ENCODE measurements around the gene ARID1B.

DNA sequence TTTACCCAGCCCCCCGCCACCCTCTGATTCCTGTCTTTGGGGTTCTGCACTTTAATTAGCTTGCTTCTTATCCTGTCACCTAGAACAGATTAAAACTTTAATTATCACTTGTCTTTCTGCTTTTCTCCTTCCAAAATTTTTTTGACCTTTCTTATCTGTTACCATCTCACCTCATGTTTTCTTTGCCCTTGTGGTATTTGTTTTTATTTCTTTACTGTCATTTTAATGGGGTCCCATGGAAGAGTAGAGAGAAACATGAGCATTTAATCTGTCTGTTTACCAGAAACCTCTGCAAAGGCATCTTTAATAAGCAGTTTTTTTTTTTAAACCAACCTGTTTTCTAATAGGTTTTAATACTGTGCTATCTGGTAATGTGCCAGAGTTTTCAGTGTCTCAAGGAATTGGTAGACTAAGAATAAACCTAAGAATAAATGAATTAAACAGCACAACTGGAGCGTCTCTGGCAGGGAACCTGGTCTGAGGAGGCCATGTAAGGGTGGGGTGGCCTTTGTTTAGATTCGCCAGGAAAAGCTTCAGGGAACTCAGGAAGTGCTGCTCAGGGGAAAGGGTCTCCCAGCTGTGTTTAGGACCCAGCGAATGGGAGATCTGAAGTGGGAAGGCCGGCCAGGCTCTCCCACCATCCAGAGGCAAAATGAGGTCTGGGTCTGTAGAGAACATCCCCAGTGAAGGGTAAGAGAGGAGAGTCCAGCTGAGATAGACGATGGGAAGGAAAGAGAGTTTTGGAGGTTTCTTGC, 69.8 kb downstream of the ARID1B start:
- TF ChIP-seq, protein P1, sequence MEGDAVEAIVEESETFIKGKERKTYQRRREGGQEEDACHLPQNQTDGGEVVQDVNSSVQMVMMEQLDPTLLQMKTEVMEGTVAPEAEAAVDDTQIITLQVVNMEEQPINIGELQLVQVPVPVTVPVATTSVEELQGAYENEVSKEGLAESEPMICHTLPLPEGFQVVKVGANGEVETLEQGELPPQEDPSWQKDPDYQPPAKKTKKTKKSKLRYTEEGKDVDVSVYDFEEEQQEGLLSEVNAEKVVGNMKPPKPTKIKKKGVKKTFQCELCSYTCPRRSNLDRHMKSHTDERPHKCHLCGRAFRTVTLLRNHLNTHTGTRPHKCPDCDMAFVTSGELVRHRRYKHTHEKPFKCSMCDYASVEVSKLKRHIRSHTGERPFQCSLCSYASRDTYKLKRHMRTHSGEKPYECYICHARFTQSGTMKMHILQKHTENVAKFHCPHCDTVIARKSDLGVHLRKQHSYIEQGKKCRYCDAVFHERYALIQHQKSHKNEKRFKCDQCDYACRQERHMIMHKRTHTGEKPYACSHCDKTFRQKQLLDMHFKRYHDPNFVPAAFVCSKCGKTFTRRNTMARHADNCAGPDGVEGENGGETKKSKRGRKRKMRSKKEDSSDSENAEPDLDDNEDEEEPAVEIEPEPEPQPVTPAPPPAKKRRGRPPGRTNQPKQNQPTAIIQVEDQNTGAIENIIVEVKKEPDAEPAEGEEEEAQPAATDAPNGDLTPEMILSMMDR (IDR thresholded peaks at IDR 0.05): no peak
- no peak for TF ChIP-seq POLR2A (IDR thresholded peaks at IDR 0.05)
